Measurements from ENCODE around the gene ATP6V0A1.

DNA sequence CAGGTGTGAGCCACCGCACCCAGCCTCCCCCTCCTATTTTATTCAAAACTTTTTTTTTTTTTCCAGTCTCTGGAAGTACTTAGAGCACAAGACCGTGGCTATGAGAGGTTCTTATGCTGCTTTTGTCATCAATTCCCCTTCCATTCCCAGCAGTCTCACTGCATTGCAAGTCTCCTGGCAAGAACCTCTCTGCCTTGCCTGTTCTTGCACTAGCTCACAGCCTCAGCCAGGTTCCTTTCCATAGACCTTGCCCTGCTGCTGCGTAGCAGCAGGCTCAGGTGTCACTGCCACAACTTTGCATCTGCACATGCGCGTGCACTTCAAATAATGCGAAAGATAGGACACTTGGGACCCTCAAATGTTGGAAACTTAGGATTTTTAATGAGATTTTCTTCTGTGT is 15.6 kb downstream of the ATP6V0A1 start:
- TF ChIP-seq, protein P1, sequence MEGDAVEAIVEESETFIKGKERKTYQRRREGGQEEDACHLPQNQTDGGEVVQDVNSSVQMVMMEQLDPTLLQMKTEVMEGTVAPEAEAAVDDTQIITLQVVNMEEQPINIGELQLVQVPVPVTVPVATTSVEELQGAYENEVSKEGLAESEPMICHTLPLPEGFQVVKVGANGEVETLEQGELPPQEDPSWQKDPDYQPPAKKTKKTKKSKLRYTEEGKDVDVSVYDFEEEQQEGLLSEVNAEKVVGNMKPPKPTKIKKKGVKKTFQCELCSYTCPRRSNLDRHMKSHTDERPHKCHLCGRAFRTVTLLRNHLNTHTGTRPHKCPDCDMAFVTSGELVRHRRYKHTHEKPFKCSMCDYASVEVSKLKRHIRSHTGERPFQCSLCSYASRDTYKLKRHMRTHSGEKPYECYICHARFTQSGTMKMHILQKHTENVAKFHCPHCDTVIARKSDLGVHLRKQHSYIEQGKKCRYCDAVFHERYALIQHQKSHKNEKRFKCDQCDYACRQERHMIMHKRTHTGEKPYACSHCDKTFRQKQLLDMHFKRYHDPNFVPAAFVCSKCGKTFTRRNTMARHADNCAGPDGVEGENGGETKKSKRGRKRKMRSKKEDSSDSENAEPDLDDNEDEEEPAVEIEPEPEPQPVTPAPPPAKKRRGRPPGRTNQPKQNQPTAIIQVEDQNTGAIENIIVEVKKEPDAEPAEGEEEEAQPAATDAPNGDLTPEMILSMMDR (conservative IDR thresholded peaks at IDR 0.05) = no peak
- TF ChIP-seq EZH2 (IDR thresholded peaks at IDR 0.05; ENCODE audit: low read depth) = no peak
